Measurements from ENCODE around the gene CACNA2D2.

Gene CACNA2D2

DNA sequence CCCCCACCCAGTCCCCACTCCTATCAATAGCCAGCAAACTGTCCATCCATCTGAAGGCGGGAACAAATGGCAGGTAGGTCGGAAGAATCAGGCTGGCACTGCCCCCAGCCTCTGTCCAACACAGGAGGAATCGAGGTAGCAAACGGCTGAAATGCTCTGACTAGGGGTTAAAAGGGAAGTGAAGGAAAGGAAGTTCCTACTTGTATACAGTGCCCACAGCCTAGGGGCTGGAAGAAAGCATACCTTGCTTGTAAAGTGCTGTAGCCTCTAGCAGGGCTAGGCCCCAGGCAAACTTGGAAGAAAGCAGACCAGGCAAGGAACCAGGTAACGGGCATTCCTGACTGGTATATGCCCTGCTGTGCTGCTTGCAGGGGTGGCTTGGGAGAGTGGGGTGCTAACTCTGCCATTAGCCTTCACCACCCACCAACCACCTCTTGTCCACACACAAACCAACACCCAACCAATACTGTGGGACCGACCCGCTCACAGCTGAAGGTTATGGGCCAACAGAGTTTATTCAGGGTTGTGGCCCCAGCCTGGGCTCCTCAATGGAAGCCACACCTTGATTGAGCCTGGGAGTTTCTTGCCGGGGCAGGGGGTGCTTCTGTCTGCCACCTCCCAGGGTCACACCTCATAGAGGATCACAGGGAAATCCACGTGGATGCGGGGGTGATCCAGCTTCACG is 177.8 kb downstream of the CACNA2D2 start:
- no peak for DNase-seq (ENCODE audit: low read depth)

DNA sequence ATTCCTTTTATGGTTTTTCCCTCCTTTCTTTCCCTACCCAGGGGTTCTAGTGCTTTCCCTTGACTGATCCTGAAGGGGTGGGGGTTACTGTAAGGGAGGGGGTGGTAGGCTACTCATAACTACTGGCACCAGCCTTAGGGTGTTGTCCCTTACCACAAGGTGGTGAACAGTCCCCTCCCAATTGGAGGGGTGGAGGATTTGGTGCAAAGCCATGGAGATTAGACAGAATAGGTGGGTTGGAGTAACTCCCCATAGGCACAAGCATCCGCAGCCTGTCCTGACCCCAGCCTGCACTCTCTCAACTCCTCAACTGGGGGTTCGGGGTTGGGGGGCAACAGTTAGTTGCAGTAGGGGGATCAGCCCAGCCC is 178.3 kb downstream of the CACNA2D2 start:
- no peak for DNase-seq (ENCODE audit: low read depth)

DNA sequence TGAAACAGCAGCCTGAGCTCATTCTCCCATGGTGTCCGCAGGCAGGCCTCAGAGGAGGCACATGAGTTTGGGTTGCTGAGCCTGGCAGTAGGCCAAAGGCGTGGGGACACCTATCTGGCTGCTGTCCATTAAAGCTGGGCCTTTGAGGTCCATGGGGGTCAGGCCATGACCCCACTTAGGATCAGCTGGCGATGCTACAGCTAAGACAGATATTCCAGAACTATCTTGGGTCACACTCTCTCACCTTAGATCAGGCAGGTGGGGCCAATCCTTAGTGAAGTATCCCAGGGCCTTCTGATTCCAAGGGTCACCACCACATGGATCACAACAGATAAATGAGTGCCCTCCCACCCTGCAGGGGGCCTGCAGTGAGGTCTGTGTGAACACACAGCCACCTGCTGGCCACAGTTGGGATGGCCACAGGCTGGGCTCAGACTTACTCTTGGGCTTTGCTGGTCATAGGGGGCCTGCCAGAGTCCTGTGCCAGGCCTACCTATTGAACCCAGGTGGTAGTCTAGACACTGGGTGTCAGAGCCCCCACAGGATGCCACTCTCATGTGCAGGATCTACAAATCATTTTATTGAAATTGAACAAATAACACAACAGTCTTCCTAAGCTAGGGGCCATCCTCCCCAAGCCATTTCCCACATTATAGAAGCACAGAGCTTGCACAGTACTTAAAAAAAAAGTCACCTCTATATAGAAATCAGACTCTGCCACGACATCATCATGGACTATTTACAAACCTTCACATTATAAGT is 178.9 kb downstream of the CACNA2D2 start:
- DNase-seq (ENCODE audit: low read depth), result peak; percentile 33

DNA sequence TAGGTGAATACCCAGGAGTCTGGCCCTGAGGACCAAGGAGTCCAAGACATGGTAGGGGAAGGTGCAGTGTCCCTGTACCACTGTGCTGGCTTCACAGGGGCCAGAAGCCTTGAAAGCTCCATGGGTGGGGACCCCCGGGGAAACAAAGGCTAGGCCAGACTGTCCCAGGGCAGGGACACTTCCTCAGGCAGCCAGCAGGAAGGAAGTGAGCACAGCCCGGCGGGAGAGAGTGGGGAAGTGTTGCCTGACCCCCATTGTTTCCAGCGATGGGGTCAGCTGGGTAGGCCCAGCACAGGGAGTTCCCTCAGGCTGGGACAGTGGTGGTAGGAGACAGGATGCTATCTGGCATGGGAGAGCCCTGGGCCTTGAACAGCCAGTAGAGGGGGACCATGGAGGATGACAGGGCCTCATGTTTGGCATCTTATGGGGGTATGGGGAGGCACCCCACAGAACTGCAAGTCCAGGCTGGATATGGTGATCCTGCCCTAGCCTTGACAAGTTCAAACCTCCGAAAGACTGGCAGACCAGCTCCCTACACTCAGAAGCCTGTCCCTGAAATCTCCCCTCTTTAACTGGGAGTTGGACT is 179.7 kb downstream of the CACNA2D2 start:
- no peak for DNase-seq (ENCODE audit: low read depth)

DNA sequence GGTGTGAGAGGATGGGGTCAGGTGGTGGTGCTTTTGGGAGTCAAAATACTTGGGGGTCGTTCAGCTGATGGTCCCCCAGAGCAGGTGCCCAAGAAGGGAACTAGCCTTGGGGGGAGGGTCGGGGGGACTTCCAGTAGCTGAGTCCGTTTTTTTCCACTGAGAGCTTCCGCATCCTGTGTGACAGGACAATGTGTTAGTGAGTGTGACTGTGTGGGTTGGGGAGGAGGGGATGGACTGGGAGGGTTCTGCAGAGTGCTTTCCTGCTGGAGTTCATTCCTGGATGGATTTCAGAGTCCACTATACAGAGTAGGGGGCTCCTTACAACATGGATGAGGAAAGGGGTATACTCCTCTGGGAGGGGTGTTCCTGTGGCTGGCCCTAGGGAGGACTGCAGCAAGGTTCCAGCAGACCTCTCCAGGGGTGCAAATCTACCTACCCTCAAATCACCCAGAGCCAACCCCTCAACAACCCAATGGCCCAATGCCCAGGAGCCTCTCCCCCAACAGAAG is 180.3 kb downstream of the CACNA2D2 start:
- DNase-seq (ENCODE audit: low read depth), result no peak

DNA sequence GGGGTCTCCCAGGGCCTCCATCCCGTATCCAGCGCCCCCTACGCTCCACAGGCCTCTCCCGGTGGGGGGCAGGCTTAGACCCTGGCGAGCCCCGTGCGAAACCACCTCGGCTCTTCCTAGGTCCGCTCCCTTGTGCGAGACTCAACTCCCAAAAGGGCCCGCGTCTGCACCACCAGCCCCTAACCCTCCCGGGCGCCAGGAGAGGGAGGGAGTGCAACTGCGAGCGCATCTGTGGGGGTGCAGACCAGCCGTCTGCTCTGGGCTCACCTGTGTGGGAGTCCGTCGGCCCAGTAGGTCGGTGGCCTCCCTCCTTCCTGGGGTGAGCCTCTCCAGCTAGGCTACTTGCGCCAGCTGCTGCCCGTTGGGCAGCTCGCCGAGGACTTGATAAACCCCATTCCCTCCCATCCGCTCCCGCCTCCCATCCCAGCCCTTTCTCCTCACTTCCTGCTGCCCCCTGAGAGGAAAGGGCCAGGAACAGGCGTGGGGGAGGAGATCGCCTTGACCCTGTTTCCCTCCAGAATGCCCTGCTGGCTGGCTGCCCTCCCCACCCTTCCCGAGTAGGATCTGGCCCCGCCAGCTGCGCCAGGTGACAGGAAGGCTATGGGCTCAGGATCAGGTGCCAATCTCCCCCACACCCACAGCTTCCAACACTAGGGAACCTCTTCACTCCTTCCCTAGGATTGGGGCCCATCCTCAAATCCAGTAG is 180.9 kb downstream of the CACNA2D2 start, which contains the start of gene HYAL2:
HYAL2 (minus strand) TSS at position 360 of the 706 bp plus-strand sequence. CDS start 2,256 bp downstream, outside the sequence.
- no peak for DNase-seq (ENCODE audit: low read depth)

DNA sequence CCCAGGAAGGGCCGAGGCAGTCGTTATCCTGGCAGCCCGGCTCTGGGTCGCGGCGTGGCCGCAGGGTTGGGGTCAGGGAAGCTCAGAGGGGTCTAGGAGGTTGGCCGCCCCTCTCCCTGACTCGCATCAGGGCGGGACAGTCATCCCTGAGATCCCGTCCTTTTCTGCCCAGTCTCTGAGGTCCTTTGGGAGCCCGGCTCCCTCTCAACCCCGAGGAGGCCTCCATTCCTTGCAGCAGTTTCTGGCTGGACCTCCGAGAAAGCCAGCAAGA is 181.4 kb downstream of the CACNA2D2 start:
- no peak for DNase-seq (ENCODE audit: low read depth)

DNA sequence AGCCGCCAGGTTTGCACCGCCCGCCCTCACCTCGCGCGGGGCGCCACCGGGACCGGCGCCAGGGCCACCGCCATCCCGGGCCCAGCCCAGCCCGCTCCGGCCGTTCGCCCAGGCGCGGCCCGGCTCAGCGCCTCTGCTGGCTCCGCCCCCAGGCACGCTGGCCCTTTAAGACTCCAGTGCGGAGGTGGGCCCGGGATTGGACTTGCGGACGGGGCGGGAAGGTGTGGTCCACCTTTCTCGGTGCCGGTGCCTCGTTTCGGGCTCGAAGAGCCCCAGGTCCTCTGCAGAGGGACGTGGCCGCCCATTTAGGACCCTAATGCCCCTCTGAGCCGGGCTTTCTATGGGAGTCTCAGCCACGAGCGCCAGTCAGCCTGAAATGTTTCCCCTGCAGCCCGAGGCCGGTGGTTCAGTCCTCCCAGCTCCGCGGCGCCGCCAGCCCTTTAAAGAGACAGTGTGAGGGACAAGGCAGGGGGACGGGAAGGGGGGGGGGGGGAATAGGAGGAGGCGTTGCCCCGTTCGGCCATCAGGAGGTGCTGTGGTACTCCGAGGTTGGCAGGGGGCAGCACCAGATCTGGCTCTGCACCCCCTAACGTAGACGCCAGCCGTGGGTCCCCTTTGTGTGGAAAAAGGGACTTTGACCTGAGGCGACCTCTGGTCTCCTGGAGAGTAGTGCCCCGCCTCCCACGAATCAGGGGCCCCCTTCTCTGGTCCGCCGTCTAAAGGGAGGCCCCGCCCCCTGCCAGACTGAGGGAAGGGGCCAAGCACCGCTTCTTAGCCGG is 181.9 kb downstream of the CACNA2D2 start:
- DNase-seq (ENCODE audit: low read depth), result peak; percentile 71

DNA sequence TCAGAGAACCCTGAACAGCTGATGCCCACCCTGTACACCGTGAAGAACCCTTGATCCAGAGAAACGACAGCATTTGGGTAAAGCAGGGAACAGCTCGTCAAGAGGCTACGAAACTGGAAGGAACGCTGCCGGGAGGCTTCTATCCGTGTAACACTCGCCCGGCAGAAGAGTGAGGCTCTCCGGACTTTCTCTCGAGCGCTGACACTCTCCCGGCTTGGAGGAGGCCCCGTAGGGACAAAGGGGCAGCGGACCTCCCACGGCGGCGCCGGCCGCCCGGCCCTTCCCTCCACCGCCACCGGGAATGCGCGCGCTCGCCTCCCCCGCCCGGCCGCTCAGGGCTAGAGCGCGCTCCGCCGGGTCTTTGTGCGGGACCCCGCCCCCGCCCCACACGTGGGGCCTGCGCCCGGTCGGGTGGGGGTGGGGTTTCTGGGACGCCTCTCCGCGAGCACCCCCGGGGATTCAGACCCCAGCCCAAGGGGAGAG is 182.5 kb downstream of the CACNA2D2 start:
- DNase-seq (ENCODE audit: low read depth), result peak; percentile 30

DNA sequence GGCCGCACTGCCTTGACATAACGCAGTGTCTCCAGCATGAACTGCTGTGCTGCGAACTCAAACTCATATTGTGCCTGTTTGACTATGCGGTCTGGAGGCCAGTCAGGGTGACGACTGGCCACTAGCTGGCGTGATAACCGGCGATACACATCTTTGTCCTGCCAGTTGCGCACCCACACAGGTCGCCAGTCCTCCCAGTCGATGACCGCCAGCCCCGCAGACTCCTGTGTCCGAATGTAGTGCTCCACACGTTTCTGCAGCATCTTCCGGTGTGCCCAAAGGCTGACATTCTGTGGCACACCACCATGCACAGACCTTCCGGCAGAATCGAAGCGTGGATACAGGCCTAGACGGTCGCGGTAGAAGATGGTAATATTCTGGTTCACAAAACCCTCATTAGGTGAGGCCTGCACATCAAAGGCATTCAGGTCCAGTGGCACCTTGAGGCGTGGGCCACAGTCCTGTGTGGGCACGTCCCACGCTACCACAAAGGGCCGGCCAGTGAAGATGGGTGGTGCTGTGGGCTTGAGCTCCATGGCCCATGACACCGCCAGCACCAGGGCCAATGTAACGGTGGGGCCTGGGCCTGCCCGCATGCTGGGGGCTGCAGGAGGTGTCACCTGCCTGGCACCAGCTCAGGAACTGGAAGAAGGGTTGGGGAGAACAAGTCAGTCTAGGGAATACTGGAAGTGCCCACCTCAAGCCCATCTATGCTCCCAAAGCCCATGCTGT is 183.4 kb downstream of the CACNA2D2 start:
- DNase-seq (ENCODE audit: low read depth), result no peak

DNA sequence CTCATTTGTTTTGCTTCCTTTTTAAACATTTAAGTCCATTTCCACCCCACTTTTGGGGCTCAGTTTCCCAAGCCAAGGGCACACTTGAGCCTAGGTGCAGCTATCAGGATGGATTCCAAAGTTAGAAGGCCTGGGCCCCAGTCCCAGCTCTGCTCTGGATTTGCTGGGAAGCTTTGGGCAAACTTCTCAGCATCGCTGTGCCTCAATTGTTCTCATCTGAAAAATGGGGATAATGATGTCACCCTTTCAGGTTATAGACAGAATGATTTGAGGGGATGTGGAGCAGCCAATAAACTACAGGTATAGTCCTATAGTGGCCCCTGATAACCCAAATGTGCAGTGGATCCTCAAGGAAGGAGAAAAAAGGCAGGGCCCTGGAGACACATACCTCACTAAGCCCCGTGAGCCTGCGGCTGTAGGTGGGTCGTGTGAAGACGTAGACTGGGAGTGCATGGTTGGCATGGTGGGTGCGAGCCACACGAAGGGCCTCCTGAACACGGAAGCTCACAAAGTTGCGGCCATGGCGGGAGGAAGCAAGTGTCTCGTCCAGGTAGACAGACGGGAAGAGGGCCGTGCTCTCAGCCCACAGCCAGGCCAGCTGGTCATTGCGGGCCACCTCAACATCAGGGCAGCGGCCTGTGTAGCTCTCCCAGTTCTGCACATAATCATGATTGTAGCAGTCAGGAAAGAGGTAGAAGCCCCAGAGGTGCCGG is 184.1 kb downstream of the CACNA2D2 start:
- DNase-seq (ENCODE audit: low read depth), result no peak

DNA sequence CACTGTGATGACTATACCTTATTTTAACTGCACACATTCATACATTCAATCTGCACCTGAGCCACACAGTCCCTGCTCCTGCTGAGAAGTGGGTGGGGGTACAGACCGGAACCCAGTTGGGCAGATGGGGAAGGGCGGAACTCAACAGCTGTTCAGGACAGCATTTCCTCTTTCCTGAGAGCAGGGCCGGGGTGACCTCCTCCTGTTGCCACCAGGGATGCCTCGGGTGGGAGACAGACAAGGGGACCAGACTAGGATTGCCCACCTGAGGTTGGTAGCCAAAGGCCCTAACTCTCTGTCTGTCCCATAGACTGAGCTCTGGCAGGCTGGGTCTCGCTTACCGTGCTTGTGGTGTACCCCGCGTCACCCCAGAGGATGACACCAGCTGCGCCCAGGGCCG is 184.8 kb downstream of the CACNA2D2 start:
- no peak for DNase-seq (ENCODE audit: low read depth)

DNA sequence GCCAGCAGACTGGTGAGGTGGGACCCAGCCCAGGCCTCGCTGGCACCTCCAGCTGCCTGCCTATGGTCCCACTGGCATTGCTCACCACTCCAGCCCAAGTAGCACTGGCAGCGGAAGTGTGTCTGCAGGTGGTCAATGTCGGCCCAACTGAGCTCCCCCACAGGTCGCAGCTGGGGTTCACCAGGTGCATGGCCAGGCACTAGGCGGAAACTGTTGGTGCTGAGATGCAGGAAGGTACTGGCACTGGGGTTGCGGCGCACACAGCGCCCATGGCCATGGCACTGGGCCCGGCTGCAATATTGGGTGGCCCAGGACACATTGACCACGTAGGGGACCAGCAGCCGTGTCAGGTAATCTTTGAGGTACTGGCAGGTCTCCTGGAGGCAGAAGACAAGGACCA is 185.3 kb downstream of the CACNA2D2 start:
- no peak for DNase-seq (ENCODE audit: low read depth)

DNA sequence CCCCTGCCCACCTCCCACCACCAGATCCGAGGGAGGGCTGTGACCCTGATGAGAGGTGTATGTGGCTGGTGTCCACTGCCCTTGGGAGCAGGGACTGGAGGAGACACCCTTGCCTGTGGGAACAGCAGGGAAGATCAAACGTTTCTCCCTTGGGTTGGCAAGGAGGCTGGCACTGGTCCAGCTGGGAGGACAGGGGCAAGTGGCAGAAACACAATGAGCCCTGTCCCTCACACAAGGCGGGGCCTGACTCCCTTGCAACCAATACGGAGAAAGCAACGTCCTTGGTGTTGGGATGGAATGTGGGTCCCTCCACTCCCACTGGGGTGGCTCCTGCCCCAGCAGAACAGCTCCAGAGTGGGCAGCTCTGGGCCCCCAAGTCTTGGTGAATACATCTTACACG is 186.1 kb downstream of the CACNA2D2 start:
- DNase-seq (ENCODE audit: low read depth), result no peak

DNA sequence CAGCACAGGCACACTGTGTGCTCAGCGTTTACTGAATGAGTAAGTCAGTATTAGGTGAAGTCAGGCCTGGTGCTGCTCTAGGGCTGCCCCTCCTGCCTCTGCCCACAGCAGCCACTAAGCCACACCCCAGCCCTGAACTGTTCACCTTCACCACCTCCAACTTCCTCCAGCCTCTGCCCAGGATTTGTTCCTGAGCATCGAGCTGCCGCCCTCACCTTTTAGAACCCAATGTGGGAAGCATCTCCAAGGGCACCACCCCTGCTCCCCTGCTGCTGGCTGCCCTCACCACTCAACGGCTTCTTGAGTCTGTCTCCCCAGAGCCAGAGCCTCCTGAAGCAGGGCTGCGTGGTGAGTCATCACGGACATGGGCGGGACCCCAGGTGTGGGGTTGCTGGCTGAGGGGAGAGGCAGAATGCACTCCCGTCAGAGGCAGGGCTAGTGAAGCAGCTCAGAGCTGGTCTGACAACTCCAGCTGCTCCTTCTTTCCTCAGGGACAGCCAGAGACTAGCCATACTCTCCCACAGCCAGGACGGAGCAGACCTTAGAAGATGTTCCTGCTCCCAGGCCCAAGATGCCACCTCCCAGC is 186.7 kb downstream of the CACNA2D2 start:
- peak; percentile 51 for DNase-seq (ENCODE audit: low read depth)

DNA sequence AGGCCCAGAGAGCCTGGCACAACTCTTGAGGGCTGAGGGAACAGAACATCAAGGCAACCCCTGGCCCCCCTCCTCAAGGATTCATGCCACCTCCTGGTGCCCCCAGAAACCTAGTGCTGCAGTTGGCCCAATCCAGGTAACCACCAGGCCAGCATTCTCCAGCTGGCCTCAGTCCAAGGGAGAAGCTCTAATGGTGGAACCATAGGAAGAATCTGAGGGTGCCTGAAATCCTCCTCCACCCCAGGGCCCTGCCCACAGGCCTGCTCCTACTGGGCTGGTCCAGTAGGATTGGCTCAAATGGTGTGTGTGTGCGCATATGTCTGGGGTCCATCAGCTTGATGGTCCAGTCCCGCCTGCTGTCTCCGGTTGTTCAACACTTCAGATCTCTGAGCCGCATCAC is 188.6 kb downstream of the CACNA2D2 start:
- DNase-seq (ENCODE audit: low read depth), result no peak

DNA sequence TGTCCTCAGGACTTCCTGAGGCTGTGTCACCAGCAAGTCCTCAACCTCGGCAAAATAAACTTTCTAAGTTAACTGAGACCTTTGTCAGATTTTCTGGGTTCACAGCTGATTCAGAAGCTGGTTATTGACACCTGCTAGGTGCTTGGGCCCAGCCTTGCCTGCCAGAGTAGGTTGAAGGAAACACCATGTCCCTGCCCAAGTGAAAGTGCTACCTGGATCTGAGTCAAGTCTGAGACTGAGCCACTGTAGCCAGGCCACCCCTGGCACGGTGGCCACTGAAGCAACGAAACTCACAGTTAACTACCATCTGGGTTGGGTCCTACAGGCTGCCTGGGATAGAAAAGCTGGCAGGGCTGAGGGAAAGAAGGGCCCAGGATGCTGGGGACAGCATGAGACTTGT is 189.1 kb downstream of the CACNA2D2 start:
- no peak for DNase-seq (ENCODE audit: low read depth)
